Measurements from ENCODE around the gene MAX.
"Not testable (repeated sequence)": the region's sequence is repeated elsewhere in the genome, so short reads cannot be mapped to it uniquely, and the experiment has no call there.

MAX gene

GRCh38 chr14:65033181-65033580, 69.1 kb downstream of the MAX start:
- no peaks in the 10 kb centered on the region for H3K27me3 ChIP-seq (ENCODE audit: control insufficient read depth, insufficient read depth, low read length)
- no peak overlapping the region for H2AFZ ChIP-seq
- H3K4me3 ChIP-seq (ENCODE audit: low read depth, low read length): no peak overlapping the region
- no peak overlapping the region for H3K27ac ChIP-seq
- H3K79me2 ChIP-seq: no peaks in the 10 kb centered on the region
- no peaks in the 10 kb centered on the region for H3K4me1 ChIP-seq
- H3K36me3 ChIP-seq (ENCODE audit: control insufficient read depth, insufficient read depth, low read length): no peaks in the 10 kb centered on the region
- TF ChIP-seq, protein P1, sequence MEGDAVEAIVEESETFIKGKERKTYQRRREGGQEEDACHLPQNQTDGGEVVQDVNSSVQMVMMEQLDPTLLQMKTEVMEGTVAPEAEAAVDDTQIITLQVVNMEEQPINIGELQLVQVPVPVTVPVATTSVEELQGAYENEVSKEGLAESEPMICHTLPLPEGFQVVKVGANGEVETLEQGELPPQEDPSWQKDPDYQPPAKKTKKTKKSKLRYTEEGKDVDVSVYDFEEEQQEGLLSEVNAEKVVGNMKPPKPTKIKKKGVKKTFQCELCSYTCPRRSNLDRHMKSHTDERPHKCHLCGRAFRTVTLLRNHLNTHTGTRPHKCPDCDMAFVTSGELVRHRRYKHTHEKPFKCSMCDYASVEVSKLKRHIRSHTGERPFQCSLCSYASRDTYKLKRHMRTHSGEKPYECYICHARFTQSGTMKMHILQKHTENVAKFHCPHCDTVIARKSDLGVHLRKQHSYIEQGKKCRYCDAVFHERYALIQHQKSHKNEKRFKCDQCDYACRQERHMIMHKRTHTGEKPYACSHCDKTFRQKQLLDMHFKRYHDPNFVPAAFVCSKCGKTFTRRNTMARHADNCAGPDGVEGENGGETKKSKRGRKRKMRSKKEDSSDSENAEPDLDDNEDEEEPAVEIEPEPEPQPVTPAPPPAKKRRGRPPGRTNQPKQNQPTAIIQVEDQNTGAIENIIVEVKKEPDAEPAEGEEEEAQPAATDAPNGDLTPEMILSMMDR (IDR thresholded peaks at IDR 0.05): no peak
- no peak overlapping the region for H3K4me2 ChIP-seq (ENCODE audit: low read length)
- H3K9ac ChIP-seq: no peak overlapping the region
- H3K9me3 ChIP-seq (ENCODE audit: control insufficient read depth, low read length): no peaks in the 10 kb centered on the region

GRCh38 chr14:65032319-65032718, 70.0 kb downstream of the MAX start:
- Histone ChIP-seq H3K27ac (no peak overlapping the region), H3K4me3 (ENCODE audit: low read depth, low read length) (no peak overlapping the region), H3K36me3 (ENCODE audit: control insufficient read depth, insufficient read depth, low read length) (no peaks in the 10 kb centered on the region), H3K4me2 (ENCODE audit: low read length) (no peak overlapping the region), H3K4me1 (no peaks in the 10 kb centered on the region), H3K9me3 (ENCODE audit: control insufficient read depth, low read length) (no peaks in the 10 kb centered on the region), H3K9ac (no peak overlapping the region), H3K27me3 (ENCODE audit: control insufficient read depth, insufficient read depth, low read length) (no peaks in the 10 kb centered on the region), H3K79me2 (no peaks in the 10 kb centered on the region), H2AFZ (no peak overlapping the region)
- TF ChIP-seq, protein P1 (IDR thresholded peaks at IDR 0.05): no peak

DNA sequence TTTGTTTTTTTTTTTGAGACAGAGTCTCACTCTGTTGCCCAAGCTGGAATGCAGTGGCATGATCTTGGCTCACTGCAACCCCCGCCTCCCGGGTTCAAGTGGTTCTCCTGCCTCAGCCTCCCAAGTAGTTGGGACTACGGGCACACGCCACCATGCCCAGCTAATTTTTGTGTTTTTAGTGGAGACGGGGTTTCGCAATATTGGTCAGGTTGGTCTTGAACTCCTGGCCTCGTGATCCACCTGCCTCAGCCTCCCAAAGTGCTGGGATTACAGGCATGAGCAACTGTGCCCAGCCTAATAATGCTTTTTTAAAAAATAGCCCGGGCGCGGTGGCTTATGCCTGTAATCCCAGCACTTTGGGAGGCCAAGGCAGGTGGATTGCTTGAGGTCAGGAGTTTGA, 71.0 kb downstream of the MAX start:
- not testable (repeated sequence) for H3K27me3 ChIP-seq (ENCODE audit: control insufficient read depth, insufficient read depth, low read length); H3K9ac ChIP-seq; H3K4me1 ChIP-seq; H3K9me3 ChIP-seq (ENCODE audit: control insufficient read depth, low read length); H3K4me3 ChIP-seq (ENCODE audit: low read depth, low read length); H3K27ac ChIP-seq; H3K4me2 ChIP-seq (ENCODE audit: low read length); H3K79me2 ChIP-seq; H2AFZ ChIP-seq; H3K36me3 ChIP-seq (ENCODE audit: control insufficient read depth, insufficient read depth, low read length)

DNA sequence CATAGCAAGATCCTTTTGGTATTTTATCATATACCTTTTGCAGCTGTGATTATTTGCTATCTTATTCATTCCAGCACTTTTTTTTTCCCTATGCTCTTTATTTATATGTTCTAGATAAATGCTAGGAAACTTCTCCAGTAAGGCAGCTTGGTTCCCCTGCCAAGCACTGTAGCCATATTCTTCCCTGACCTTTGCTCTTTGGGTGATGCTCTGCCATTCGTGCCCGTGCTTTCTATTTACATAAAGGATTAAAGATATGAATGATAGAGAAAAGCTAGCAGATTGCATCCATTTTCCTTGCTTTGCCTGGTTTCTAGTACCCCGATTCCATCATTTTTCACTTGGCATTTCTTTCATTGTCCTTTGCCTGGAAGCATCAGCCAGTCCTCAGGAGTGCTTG, 73.4 kb downstream of the MAX start:
- Histone ChIP-seq H3K79me2 (no peaks in the 10 kb centered on the region), H3K27me3 (ENCODE audit: control insufficient read depth, insufficient read depth, low read length) (no peaks in the 10 kb centered on the region), H2AFZ (no peak overlapping the region), H3K36me3 (ENCODE audit: control insufficient read depth, insufficient read depth, low read length) (no peaks in the 10 kb centered on the region), H3K4me1 (no peaks in the 10 kb centered on the region), H3K9ac (no peak overlapping the region), H3K9me3 (ENCODE audit: control insufficient read depth, low read length) (no peaks in the 10 kb centered on the region), H3K4me3 (ENCODE audit: low read depth, low read length) (no peak overlapping the region), H3K4me2 (ENCODE audit: low read length) (no peak overlapping the region), H3K27ac (no peak overlapping the region)
- TF ChIP-seq, protein P1 (IDR thresholded peaks at IDR 0.05): no peak

DNA sequence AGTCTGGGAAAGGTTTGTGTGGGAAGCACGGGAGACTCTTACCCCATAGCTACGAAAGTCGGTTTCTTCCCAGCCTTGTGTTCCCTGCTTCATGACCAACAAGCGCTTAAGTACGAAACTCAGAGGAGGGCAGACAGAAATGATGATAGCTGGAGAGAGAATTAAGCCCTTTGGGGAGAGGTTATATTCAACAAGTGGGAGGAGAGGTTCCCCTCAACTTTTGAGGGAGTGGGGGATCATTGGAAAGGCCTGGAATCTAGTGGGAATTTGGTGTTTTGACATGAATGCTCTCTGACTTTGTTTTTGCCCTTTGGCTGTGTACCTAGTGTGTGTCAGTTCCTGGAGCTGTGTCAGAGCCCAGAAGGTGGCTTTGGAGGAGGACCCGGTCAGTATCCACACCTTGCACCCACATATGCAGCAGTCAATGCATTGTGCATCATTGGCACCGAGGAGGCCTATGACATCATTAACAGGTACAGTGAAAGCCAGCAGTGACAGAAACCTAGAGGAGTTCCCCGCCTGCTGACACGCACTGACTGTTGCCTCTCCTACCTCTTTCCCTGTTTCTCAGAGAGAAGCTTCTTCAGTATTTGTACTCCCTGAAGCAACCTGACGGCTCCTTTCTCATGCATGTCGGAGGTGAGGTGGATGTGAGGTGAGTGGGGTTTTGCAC, 75.1 kb downstream of the MAX start:
- H3K4me3 ChIP-seq (ENCODE audit: low read depth, low read length): no peak overlapping the region
- TF ChIP-seq, protein P1 (IDR thresholded peaks at IDR 0.05): no peak
- peaks cover 2% of the 10 kb centered on the region for H3K79me2 ChIP-seq
- H2AFZ ChIP-seq: no peak overlapping the region
- no peaks in the 10 kb centered on the region for H3K9me3 ChIP-seq (ENCODE audit: control insufficient read depth, low read length)
- no peaks in the 10 kb centered on the region for H3K36me3 ChIP-seq (ENCODE audit: control insufficient read depth, insufficient read depth, low read length)
- H3K9ac ChIP-seq: no peak overlapping the region
- no peak overlapping the region for H3K4me2 ChIP-seq (ENCODE audit: low read length)
- no peak overlapping the region for H3K27ac ChIP-seq
- no peaks in the 10 kb centered on the region for H3K4me1 ChIP-seq
- no peaks in the 10 kb centered on the region for H3K27me3 ChIP-seq (ENCODE audit: control insufficient read depth, insufficient read depth, low read length)
